ENCODE results near the gene CPSF4.

DNA sequence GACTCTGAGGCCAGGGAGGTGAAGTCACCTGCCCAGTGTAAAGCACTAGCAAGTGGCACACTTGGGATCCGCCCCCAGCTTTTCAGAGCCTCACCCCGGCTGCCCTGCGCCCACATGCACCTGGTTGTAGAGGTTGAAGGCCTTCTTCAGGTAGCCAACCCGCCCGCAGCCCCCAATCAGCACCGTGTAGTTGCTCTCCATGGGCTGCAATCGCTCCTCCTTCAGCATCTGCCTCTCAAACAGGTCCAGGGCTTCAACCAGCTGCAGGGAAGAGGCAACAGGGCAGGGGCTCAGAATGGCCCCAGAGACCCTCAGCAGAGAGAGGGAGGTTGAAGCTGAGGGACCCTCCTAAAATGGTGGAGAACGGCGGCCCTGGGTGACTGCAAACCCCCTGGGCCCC is 5.6 kb upstream of the CPSF4 start:
- TF ChIP-seq, protein P1, sequence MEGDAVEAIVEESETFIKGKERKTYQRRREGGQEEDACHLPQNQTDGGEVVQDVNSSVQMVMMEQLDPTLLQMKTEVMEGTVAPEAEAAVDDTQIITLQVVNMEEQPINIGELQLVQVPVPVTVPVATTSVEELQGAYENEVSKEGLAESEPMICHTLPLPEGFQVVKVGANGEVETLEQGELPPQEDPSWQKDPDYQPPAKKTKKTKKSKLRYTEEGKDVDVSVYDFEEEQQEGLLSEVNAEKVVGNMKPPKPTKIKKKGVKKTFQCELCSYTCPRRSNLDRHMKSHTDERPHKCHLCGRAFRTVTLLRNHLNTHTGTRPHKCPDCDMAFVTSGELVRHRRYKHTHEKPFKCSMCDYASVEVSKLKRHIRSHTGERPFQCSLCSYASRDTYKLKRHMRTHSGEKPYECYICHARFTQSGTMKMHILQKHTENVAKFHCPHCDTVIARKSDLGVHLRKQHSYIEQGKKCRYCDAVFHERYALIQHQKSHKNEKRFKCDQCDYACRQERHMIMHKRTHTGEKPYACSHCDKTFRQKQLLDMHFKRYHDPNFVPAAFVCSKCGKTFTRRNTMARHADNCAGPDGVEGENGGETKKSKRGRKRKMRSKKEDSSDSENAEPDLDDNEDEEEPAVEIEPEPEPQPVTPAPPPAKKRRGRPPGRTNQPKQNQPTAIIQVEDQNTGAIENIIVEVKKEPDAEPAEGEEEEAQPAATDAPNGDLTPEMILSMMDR (IDR thresholded peaks at IDR 0.05) = no peak
- TF ChIP-seq POLR2A (IDR thresholded peaks at IDR 0.05) (no peak), EP300 (IDR thresholded peaks at IDR 0.05) (no peak)

All from tibial nerve (tissue), 4 donors.